Parathyroid adenoma (tissue), 2 donors: ENCODE measurements around the gene TMEM131L.
"Not testable (repeated sequence)": the region's sequence is repeated elsewhere in the genome, so short reads cannot be mapped to it uniquely, and the experiment has no call there.

Source experiments
- H2AFZ ChIP-seq: fragments of 300-600 bp; sonication (generic); one replicate; pipeline ENCODE4 v1.7.0; 2017; ENCODE audit warnings: antibody characterized with exemption, mild to moderate bottlenecking
- H3K27ac ChIP-seq: fragments of 300-600 bp; sonication (generic); one replicate; pipeline ENCODE4 v1.7.0; 2017
- H3K27me3 ChIP-seq: fragments of 300-600 bp; sonication (generic); one replicate; pipeline ENCODE4 v1.7.0; 2017; ENCODE audit warnings: low read length; ENCODE audit not compliant: control insufficient read depth, insufficient read depth
- H3K36me3 ChIP-seq: fragments of 300-600 bp; sonication (generic); one replicate; pipeline ENCODE4 v1.7.0; 2017; ENCODE audit warnings: low read length; ENCODE audit not compliant: control insufficient read depth, insufficient read depth
- H3K4me1 ChIP-seq: fragments of 300-600 bp; sonication (generic); one replicate; pipeline ENCODE4 v1.7.0; 2017; ENCODE audit warnings: control low read depth
- H3K4me2 ChIP-seq: fragments of 300-600 bp; sonication (generic); one replicate; pipeline ENCODE4 v1.7.0; 2017; ENCODE audit warnings: low read length
- H3K4me3 ChIP-seq: fragments of 300-600 bp; sonication (generic); one replicate; pipeline ENCODE4 v1.7.0; 2017; ENCODE audit warnings: low read depth, low read length
- H3K79me2 ChIP-seq: fragments of 300-600 bp; sonication (generic); one replicate; pipeline ENCODE4 v1.7.0; 2017; ENCODE audit warnings: control low read depth
- H3K9ac ChIP-seq: fragments of 300-600 bp; sonication (generic); one replicate; pipeline ENCODE4 v1.7.0; 2017; ENCODE audit warnings: mild to moderate bottlenecking
- H3K9me3 ChIP-seq: fragments of 300-600 bp; sonication (generic); one replicate; pipeline ENCODE4 v1.7.0; 2017; ENCODE audit warnings: low read length; ENCODE audit not compliant: control insufficient read depth
- TF ChIP-seq, protein P1 (sequence below): fragments of 300-600 bp; sonication (generic); IDR thresholded peaks from one replicate; pipeline ENCODE4 v1.7.0; 2017; ENCODE audit warnings: antibody characterized with exemption, mild to moderate bottlenecking
- donor health status: primary hyperparathyroidism.

Gene TMEM131L

DNA sequence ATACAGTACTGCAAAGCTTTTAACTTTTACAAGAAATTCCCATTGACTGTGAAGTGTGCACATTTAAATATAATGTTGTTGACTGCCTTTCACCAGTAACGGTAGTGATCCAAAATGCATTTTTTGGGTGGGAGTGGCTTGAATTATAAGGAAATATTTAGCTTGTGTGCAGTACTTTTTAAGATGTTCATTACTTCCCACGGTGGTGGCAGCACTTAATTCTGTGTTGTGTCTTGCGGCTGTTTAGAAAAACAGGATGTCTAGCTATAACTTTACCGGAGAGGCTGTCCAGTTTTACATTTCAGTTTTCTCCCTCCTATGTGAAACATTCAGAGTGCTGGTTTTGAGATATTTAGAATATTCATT is 1.7 kb downstream of the TMEM131L start:
- TF ChIP-seq, protein P1, sequence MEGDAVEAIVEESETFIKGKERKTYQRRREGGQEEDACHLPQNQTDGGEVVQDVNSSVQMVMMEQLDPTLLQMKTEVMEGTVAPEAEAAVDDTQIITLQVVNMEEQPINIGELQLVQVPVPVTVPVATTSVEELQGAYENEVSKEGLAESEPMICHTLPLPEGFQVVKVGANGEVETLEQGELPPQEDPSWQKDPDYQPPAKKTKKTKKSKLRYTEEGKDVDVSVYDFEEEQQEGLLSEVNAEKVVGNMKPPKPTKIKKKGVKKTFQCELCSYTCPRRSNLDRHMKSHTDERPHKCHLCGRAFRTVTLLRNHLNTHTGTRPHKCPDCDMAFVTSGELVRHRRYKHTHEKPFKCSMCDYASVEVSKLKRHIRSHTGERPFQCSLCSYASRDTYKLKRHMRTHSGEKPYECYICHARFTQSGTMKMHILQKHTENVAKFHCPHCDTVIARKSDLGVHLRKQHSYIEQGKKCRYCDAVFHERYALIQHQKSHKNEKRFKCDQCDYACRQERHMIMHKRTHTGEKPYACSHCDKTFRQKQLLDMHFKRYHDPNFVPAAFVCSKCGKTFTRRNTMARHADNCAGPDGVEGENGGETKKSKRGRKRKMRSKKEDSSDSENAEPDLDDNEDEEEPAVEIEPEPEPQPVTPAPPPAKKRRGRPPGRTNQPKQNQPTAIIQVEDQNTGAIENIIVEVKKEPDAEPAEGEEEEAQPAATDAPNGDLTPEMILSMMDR: no peak
- Histone ChIP-seq H3K36me3 (no peaks in the 10 kb centered on the region), H3K4me1 (peaks cover 2% of the 10 kb centered on the region), H2AFZ (no peak overlapping the region), H3K27ac (no peak overlapping the region), H3K27me3 (no peaks in the 10 kb centered on the region), H3K9ac (no peak overlapping the region), H3K9me3 (no peaks in the 10 kb centered on the region), H3K79me2 (no peaks in the 10 kb centered on the region), H3K4me2 (peak overlapping the region; percentile 89), H3K4me3 (peak overlapping the region; percentile 70)

DNA sequence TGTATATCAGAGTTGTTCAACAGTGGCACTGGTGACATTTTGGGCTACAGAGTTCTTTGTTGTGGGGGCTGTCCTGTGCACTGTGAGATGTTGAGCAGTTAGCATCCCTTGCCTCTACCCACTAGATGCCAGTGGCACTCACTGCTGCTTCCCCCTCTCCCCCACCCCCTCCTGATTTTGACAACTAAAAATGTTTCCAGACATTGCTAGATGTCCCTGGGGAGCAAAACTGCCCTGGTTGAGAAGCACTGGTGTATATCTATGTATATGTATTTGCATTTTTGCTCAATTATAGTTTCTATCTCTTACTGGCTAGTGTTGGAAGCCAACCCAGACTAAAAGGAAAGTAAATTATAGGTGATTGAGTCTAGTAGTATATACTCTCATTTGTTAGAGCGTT is 2.4 kb downstream of the TMEM131L start:
- TF ChIP-seq, protein P1: no peak
- Histone ChIP-seq H2AFZ (no peak overlapping the region), H3K4me2 (no peak overlapping the region), H3K36me3 (no peaks in the 10 kb centered on the region), H3K79me2 (no peaks in the 10 kb centered on the region), H3K27ac (no peak overlapping the region), H3K9ac (no peak overlapping the region), H3K4me1 (peaks cover 2% of the 10 kb centered on the region), H3K9me3 (no peaks in the 10 kb centered on the region), H3K4me3 (no peak overlapping the region), H3K27me3 (no peaks in the 10 kb centered on the region)

DNA sequence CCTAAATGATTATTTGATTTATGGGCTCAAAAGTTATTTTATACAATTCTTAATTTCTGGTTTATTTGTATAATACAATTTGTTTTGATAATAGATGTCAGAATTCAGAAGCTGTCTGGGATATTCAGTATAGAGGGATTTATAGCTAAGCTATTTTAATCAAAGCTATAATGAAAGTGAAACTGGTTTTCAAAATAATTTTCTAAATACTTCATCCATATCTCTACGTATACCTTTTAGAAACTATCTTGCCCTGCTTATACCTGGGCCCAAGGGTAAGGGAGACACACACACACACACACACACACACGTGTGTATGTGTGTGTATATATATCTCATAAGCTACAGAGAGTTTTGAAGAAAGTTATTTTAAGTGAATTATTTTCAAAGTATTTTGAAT is 2.9 kb downstream of the TMEM131L start:
- Histone ChIP-seq H3K4me1 (peaks cover 2% of the 10 kb centered on the region), H2AFZ (no peak overlapping the region), H3K27ac (no peak overlapping the region), H3K9me3 (no peaks in the 10 kb centered on the region), H3K4me2 (no peak overlapping the region), H3K4me3 (no peak overlapping the region), H3K27me3 (no peaks in the 10 kb centered on the region), H3K79me2 (no peaks in the 10 kb centered on the region), H3K9ac (no peak overlapping the region), H3K36me3 (no peaks in the 10 kb centered on the region)
- TF ChIP-seq, protein P1: no peak

DNA sequence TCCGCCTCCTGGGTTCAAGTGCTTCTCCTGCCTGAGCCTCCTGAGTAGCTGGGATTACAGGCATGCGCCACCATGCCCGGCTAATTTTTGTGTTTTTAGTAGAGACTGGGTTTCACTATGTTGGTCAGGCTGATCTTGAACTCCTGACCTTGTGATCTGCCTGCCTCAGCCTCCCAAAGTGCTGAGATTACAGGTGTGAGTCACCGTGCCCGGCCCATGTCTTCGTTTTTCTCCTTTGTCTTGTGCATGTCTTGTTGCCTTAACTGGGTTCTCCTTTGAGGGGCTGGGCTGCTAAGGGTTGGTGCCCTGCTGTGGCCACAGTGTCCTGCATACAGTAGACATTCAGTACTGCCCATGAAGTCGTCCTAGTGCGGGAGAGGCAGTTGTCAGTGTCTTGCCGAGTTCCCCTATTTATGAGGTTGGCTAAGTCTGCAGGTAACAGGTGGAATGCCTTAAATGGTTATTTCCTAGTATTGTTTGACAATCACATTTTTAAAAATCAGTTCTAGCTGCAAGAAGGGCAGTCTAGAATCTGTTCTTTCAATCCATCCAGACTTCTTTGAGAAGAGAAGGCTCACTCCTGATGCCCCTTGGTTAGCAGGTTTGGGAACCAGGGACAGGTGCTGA is 5.0 kb downstream of the TMEM131L start:
- not testable (repeated sequence) for H3K36me3 ChIP-seq, H3K4me3 ChIP-seq, H2AFZ ChIP-seq, H3K27me3 ChIP-seq, H3K4me1 ChIP-seq, H3K9ac ChIP-seq, H3K4me2 ChIP-seq, H3K79me2 ChIP-seq, H3K9me3 ChIP-seq, H3K27ac ChIP-seq

DNA sequence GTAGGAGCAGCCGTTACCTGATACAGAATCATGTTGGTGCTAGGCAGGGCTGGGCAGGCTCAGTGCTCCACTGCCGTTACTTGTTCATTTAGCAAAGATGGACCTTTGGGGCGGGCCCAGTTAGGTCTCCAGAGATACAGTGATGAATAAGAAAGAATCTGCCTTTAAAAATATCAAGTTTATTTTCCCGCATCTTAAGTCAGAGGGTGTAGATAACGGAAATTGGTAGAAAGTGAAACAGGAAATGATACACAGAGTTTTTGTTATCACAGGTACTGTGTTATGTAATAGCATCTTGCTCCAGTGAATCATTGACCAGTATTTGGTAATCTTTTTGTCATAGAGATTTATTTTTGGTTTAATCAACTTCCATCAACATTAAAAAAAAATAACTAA is 5.5 kb downstream of the TMEM131L start:
- Histone ChIP-seq H3K27me3 (no peaks in the 10 kb centered on the region), H3K36me3 (no peaks in the 10 kb centered on the region), H3K4me1 (no peaks in the 10 kb centered on the region), H3K27ac (no peak overlapping the region), H2AFZ (no peak overlapping the region), H3K9me3 (no peaks in the 10 kb centered on the region), H3K79me2 (no peaks in the 10 kb centered on the region), H3K4me2 (no peak overlapping the region), H3K9ac (no peak overlapping the region), H3K4me3 (no peak overlapping the region)
- TF ChIP-seq, protein P1: no peak
